Small intestine (tissue), 7 donors: ENCODE measurements around the gene PRDM2. TPM values are rescaled to one million over a fixed set of nuclear protein-coding genes. Genes with fewer than 3 reads are reported as not detected.
A peak's percentile ranks its signal among the peaks of the same experiment; 100 is the strongest.

Experiments
- DNase-seq, 2 donors: peaks; one replicate each; pipeline versions ENCODE4 v3.0.0 to v3.0.0-alpha.2; 2013
- FAIRE-seq: peaks from 2 replicates; lab custom pipeline; 2012; peaks lifted over from hg19 to GRCh38; lab: Jason Lieb, UNC
- H3K27ac ChIP-seq, 3 donors: one replicate each; pipeline ENCODE4 v1.5.1; 2013; ENCODE audit warnings: low read length in 2 of 3, mild to moderate bottlenecking in 2 of 3, control low read depth in 1 of 3, inconsistent platforms in 1 of 3, low read depth in 1 of 3, moderate library complexity in 1 of 3
- H3K27me3 ChIP-seq, 3 donors: one replicate each; pipeline ENCODE4 v1.6.1; 2013; ENCODE audit warnings: low read length in 3 of 3, inconsistent platforms in 1 of 3; ENCODE audit not compliant: control insufficient read depth in 3 of 3, insufficient read depth in 3 of 3
- H3K36me3 ChIP-seq, 3 donors: one replicate each; pipeline ENCODE4 v1.6.1; 2013; ENCODE audit warnings: low read length in 3 of 3, inconsistent platforms in 1 of 3, low read depth in 1 of 3, mild to moderate bottlenecking in 1 of 3, moderate library complexity in 1 of 3; ENCODE audit not compliant: control insufficient read depth in 3 of 3, insufficient read depth in 2 of 3
- H3K4me1 ChIP-seq, 3 donors: one replicate each; pipeline ENCODE4 v1.6.1; 2013; ENCODE audit warnings: low read length in 2 of 3, inconsistent platforms in 1 of 3, low read depth in 1 of 3, mild to moderate bottlenecking in 1 of 3, moderate library complexity in 1 of 3; ENCODE audit not compliant: control insufficient read depth in 3 of 3, insufficient read depth in 2 of 3
- H3K4me3 ChIP-seq, 3 donors: one replicate each; pipeline ENCODE4 v1.5.1; 2013; ENCODE audit warnings: low read length in 3 of 3, control low read depth in 1 of 3, inconsistent platforms in 1 of 3, low read depth in 1 of 3, mild to moderate bottlenecking in 1 of 3, moderate library complexity in 1 of 3
- H3K9me3 ChIP-seq, 2 donors: one replicate each; pipeline ENCODE4 v1.6.1; 2013; ENCODE audit warnings: low read depth in 1 of 2, low read length in 1 of 2; ENCODE audit not compliant: control insufficient read depth in 2 of 2, insufficient read depth in 1 of 2
- WGBS, 3 donors: extraction: QIAGEN DNeasy Blood & Tissue Kit; methylation state at CpG; one replicate each; pipeline ENCODE4 v1.1.7; 2013; 5-methylcytosine and 5-hydroxymethylcytosine counted together
- polyA plus RNA-seq, 4 donors: library from polyadenylated mRNA; stranded (reverse) in 3 of 4; unstranded in 1 of 4; fragments of 200-250 nt in 3 of 4; fragments of 120-200 nt in 1 of 4; gene quantifications; one replicate each; pipeline versions ENCODE4 v1.2.1 to v1.2.3, GENCODE V29; 2013
- donor health status: healthy with polysubstance abuse.
- donor health status: control.
- donor health status: control.
- donor health status: Bipolar disorder and iron deficiency.
- donor health status: healthy.

PRDM2 gene
- polyA plus RNA-seq, 4 donors: 9.5 to 22.7 (median 11.7) TPM

GRCh38 chr1:13732971-13733667 is 33.1 kb downstream of the PRDM2 start:
- DNase-seq (no peak), FAIRE-seq (no peak)
- Histone ChIP-seq H3K36me3 (peaks cover 0 to 7% (median 0%) of the 10 kb centered on the region in 3 donors), H3K4me3 (no peak overlapping the region), H3K27me3 (no peaks in the 10 kb centered on the region), H3K27ac (peak overlapping the region in 1 of 3 donors; percentile 6), H3K9me3 (no peaks in the 10 kb centered on the region), H3K4me1 (peaks cover 0 to 3% (median 0%) of the 10 kb centered on the region in 3 donors)
- WGBS, 3 donors: 67 to 83% (median 70%) methylated on average over 5 of the region's 5 CpGs

DNA sequence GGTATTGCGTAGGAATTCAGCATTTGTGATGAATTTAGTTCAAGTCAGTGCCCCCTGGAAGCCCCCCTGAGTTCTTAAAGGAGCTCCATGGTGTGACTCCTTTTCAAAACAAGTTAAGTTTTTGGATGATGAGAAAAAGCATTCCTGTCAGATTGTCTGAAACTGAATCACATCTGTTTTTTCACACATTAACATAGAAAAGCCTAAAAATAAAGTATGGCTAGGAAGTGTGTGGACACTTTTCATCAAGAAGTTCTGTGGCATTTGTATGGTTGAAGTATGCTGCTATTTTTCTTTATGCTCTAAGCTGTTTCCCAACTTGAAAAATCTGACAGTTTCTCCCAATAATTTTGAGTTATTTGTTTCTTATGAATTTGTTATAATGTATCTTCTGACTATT is 33.7 kb downstream of the PRDM2 start:
- no peak for DNase-seq
- no peaks in the 10 kb centered on the region for H3K27me3 ChIP-seq
- peaks cover 0 to 3% (median 0%) of the 10 kb centered on the region in 3 donors for H3K4me1 ChIP-seq
- no peak overlapping the region for H3K4me3 ChIP-seq
- FAIRE-seq: no peak
- H3K9me3 ChIP-seq: no peaks in the 10 kb centered on the region
- H3K27ac ChIP-seq: no peak overlapping the region
- peaks cover 0 to 7% (median 0%) of the 10 kb centered on the region in 3 donors for H3K36me3 ChIP-seq
- WGBS, 3 donors: 92 to 97% (median 94%) methylated on average over 1 of the region's 1 CpG

GRCh38 chr1:13735168-13735930 is 35.4 kb downstream of the PRDM2 start:
- peaks cover 0 to 7% (median 0%) of the 10 kb centered on the region in 3 donors for H3K36me3 ChIP-seq
- no peak for FAIRE-seq
- WGBS, 3 donors: 95 to 97% (median 96%) methylated on average over 11 of the region's 11 CpGs
- H3K4me1 ChIP-seq: peaks cover 0 to 3% (median 0%) of the 10 kb centered on the region in 3 donors
- no peak overlapping the region for H3K4me3 ChIP-seq
- no peaks in the 10 kb centered on the region for H3K9me3 ChIP-seq
- peak overlapping the region in 1 of 3 donors; percentile 32 for H3K27ac ChIP-seq
- no peak for DNase-seq
- H3K27me3 ChIP-seq: no peaks in the 10 kb centered on the region

DNA sequence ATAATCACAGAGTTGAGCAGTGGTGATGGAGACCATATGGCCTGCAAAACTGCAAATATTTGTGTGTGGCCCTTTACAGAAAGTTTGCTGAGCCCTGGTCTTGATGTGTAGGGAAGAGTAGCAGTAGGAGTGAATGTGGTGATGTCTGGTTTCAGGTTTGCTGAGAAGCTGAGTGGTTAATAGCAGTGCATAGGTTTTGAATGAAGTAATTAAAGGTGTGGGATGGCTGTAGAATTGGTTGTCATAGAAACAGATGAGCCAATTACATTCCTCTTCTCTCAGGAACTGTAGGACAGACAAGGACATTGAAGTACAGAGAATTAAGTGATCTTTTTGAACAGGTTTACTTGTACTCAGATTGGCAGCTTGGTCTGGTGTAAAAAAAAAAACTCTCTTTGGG is 37.4 kb downstream of the PRDM2 start:
- no peaks in the 10 kb centered on the region for H3K27me3 ChIP-seq
- no peak overlapping the region for H3K4me3 ChIP-seq
- peaks cover 0 to 3% (median 0%) of the 10 kb centered on the region in 3 donors for H3K4me1 ChIP-seq
- no peaks in the 10 kb centered on the region for H3K9me3 ChIP-seq
- H3K27ac ChIP-seq: no peak overlapping the region
- peaks cover 0 to 6% (median 0%) of the 10 kb centered on the region in 3 donors for H3K36me3 ChIP-seq
- FAIRE-seq (no peak), DNase-seq (peak in 1 of 2 donors; percentile 23)

GRCh38 chr1:13746342-13746741 is 46.4 kb downstream of the PRDM2 start:
- peak; percentile 57 for FAIRE-seq
- 97 to 100% (median 99%) methylated on average over 3 of the region's 3 CpGs for WGBS, 3 donors
- Histone ChIP-seq H3K36me3 (peaks cover 0 to 5% (median 0%) of the 10 kb centered on the region in 3 donors), H3K27me3 (no peaks in the 10 kb centered on the region), H3K27ac (no peak overlapping the region), H3K9me3 (no peaks in the 10 kb centered on the region), H3K4me3 (no peak overlapping the region), H3K4me1 (no peaks in the 10 kb centered on the region)
- DNase-seq: no peak

- FAIRE-seq (no peak), DNase-seq (peak; percentile 99)
- Histone ChIP-seq H3K27me3 (no peaks in the 10 kb centered on the region), H3K27ac (peak overlapping the region; percentile 59 to 99 (median 97)), H3K36me3 (peaks cover 0 to 2% (median 0%) of the 10 kb centered on the region in 3 donors), H3K4me1 (peaks cover 0 to 9% (median 0%) of the 10 kb centered on the region in 3 donors), H3K9me3 (no peaks in the 10 kb centered on the region), H3K4me3 (peak overlapping the region; percentile 72 to 99 (median 95))
- 0 to 1% (median 1%) methylated on average over 62 to 83 of the region's 83 CpGs for WGBS, 3 donors
These were observed 48.9 kb downstream of the PRDM2 start for GRCh38 chr1:13748610-13749505.

- DNase-seq (peak; percentile 75 to 90), FAIRE-seq (no peak)
- peaks cover 0 to 9% (median 0%) of the 10 kb centered on the region in 3 donors for H3K4me1 ChIP-seq
- H3K9me3 ChIP-seq: no peaks in the 10 kb centered on the region
- peak overlapping the region; percentile 86 to 99 (median 97) for H3K27ac ChIP-seq
- H3K27me3 ChIP-seq: no peaks in the 10 kb centered on the region
- WGBS, 3 donors: 0% methylated on average over 56 to 81 of the region's 81 CpGs
- peak overlapping the region; percentile 72 to 99 (median 95) for H3K4me3 ChIP-seq
- H3K36me3 ChIP-seq: peaks cover 0 to 6% (median 0%) of the 10 kb centered on the region in 3 donors
These were observed 49.8 kb downstream of the PRDM2 start for GRCh38 chr1:13749543-13750341.
